HG02588 (cell line): ENCODE measurements around the gene NDUFV3.
"Not testable (repeated sequence)": the region's sequence is repeated elsewhere in the genome, so short reads cannot be mapped to it uniquely, and the experiment has no call there.

ENCODE experiments used
- ATAC-seq: cut with Tn5 transposase; IDR thresholded peaks from one replicate; pipeline ENCODE4 v1.9.1; 2021; ENCODE audit warnings: mild to moderate bottlenecking, moderate library complexity; ENCODE audit not compliant: unreplicated experiment

The NDUFV3 gene

GRCh38 chr21:42883921-42884320 is 9.2 kb upstream of the NDUFV3 start:
- no peak for ATAC-seq

- ATAC-seq, result no peak
Observed at GRCh38 chr21:42887326-42887725, 5.8 kb upstream of the NDUFV3 start.

GRCh38 chr21:42892582-42892930 is 553 bp upstream of the NDUFV3 start:
- no peak for ATAC-seq

- no peak for ATAC-seq
Observed at GRCh38 chr21:42900446-42900845, 7.3 kb downstream of the NDUFV3 start.

- ATAC-seq, result no peak
Observed at GRCh38 chr21:42903817-42904216, 10.7 kb downstream of the NDUFV3 start.

GRCh38 chr21:42905195-42905594 is 12.1 kb downstream of the NDUFV3 start:
- no peak for ATAC-seq

GRCh38 chr21:42906233-42906632 is 13.1 kb downstream of the NDUFV3 start:
- no peak for ATAC-seq

- ATAC-seq, result not testable (repeated sequence)
Observed at GRCh38 chr21:42908484-42908883, 15.4 kb downstream of the NDUFV3 start.

- not testable (repeated sequence) for ATAC-seq
Observed at GRCh38 chr21:42911920-42912319, 18.8 kb downstream of the NDUFV3 start.

- ATAC-seq, result no peak
Observed at GRCh38 chr21:42913476-42913875, 20.4 kb downstream of the NDUFV3 start.

GRCh38 chr21:42918291-42918690 is 25.2 kb downstream of the NDUFV3 start:
- ATAC-seq, result no peak

- no peak for ATAC-seq
Observed at GRCh38 chr21:42921927-42922326, 28.8 kb downstream of the NDUFV3 start.

GRCh38 chr21:42922918-42923317 is 29.8 kb downstream of the NDUFV3 start:
- no peak for ATAC-seq

GRCh38 chr21:42923553-42924432 is 30.7 kb downstream of the NDUFV3 start:
- no peak for ATAC-seq

GRCh38 chr21:42924433-42924751 is 31.3 kb downstream of the NDUFV3 start:
- ATAC-seq, result no peak

GRCh38 chr21:42925114-42925926 is 32.2 kb downstream of the NDUFV3 start, which contains the start of gene ERVH48-1:
TSS of gene ERVH48-1 (minus strand) at chr21:42925630. CDS start at chr21:42919006, 6,624 bp downstream.
- no peak for ATAC-seq

GRCh38 chr21:42927474-42928200 is 34.5 kb downstream of the NDUFV3 start:
- not testable (repeated sequence) for ATAC-seq

GRCh38 chr21:42929969-42930368 is 36.9 kb downstream of the NDUFV3 start:
- ATAC-seq, result no peak

GRCh38 chr21:42931560-42932235 is 38.6 kb downstream of the NDUFV3 start:
- no peak for ATAC-seq

GRCh38 chr21:42932378-42933136 is 39.4 kb downstream of the NDUFV3 start:
- not testable (repeated sequence) for ATAC-seq
